ENCODE results near the gene SYT17.

- TF ChIP-seq CTCF (IDR thresholded peaks at IDR 0.05) (no peak), POLR2AphosphoS5 (IDR thresholded peaks at IDR 0.05) (no peak)
These were observed 122.8 kb downstream of the SYT17 start for GRCh38 chr16:19290860-19291259.
